Hematopoietic multipotent progenitor cell treated with erythropoietin and hydrocortisone succinate and interleukin-3 and kit ligand, for 8 days (in vitro differentiated cells): ENCODE data around the gene EXOC4.
A peak's percentile ranks its signal among the peaks of the same experiment; 100 is the strongest.
"Not testable (repeated sequence)": the region's sequence is repeated elsewhere in the genome, so short reads cannot be mapped to it uniquely, and the experiment has no call there.

ENCODE experiments used
- DNase-seq: peaks from one replicate; pipeline ENCODE4 v3.0.0-alpha.2; 2015

The EXOC4 gene

DNA sequence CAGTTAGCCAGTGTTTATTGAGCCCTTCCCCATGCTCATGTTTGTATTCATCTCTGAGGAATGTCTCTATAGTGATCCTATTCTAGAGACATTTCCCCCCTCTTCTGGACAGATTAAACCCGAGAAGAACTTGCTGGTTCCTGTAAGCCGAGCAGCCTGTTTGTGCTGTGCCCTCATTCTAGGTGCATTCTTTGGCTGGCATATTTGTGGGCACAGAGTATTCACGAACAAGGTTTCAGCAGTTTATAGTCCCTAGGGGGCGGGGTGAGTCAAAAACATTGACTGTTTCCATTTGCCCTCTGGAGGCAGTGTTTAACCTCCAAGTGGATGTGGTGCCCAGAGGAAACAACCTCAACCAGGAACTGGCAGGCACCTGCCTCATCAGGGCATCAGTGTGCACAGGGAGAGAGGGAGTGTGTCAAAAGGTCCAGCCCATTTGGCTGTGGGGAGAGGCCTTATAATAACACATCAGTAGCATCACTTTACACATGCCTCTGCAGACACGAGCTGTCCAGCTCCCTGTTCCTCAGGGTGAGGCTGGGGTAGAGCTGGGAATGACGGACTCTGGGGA, 600.9 kb downstream of the EXOC4 start:
- DNase-seq, result peak; percentile 63

DNA sequence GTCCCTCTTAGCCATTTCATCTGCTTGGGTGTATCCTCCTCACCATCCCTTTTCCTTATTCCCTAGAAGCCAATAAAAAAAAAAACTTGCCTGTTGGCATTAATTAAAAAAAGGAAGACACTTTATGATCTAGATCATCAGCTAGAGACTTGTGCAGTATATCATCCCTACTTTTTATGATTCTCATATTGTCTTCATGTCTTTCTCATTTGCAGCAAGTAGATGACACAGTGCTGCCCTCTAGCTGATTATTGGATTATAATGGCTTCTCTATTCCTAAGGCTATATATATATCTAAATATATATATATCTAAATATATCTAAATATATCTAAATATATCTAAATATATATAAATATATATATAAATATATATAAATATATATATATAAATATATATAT, 601.9 kb downstream of the EXOC4 start:
- DNase-seq, result peak; percentile 56

DNA sequence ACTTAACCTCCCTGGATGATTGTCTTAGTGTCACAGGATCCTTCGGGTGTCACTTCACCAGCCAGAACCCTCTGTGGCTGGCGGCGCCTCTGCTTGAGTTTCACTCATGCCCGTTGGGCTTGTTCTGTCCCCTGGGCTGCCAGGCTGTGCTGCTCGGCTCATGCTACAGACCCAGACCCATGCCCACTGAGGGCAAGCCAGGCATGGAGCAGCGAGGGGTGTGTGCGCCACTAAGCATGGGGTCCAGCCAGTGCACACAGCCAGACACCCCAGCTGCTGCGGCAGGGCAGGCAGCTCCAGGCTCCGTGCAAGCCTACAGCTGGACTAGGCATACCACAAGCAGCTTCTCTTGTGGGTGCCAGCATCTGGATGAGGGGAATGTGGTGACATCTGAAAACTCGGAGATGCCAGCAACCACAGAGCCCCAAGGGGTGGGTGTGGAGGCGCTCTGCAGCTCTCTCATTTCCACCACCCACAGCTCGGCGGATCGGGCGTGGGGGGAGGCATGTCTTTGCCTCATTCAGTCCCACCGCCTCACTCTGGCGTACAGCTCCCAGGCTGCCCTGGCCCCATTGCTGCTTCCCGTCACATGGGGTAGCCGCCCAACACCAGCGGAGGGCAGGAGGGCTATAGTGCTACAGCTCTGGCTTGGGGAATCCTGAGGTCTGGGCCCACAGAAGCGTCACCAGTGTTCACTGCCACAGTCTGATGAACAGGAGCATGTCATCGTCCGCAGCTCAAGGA, 604.7 kb downstream of the EXOC4 start:
- no peak for DNase-seq

- DNase-seq, result no peak
These were observed 605.4 kb downstream of the EXOC4 start for GRCh38 chr7:133858311-133858710.

GRCh38 chr7:133859231-133859630, 606.4 kb downstream of the EXOC4 start:
- DNase-seq, result no peak

DNA sequence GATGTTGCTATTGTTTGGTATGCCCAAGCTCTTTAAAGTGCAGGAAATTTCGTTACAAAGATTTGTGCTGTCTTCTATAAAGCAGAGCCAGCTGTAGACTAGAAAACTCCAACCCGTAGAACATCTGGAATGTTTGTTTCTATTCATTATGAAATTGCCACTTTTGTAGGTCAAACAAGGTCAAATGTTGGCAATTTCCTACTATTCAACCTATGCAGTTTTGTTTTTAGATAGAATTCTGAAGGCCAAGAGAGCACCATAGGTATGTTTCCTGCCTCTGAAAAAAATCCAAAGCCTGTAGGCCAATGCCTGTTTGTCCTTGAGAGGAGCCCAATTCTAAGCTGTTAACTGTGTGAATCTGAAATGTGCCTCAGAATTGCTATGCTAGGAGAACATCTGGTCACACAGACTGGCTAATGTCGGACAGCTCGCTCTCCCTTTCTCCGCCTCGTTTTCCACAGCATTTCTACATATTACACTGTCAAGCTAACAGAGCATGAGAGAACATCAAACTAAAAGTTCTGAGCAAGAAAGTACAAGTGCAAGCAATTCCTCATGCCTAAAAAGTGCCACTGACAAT, 607.1 kb downstream of the EXOC4 start:
- DNase-seq, result no peak

- DNase-seq, result no peak
These were observed 607.9 kb downstream of the EXOC4 start for GRCh38 chr7:133860628-133861335.

GRCh38 chr7:133861876-133862275, 609.0 kb downstream of the EXOC4 start:
- DNase-seq, result no peak

DNA sequence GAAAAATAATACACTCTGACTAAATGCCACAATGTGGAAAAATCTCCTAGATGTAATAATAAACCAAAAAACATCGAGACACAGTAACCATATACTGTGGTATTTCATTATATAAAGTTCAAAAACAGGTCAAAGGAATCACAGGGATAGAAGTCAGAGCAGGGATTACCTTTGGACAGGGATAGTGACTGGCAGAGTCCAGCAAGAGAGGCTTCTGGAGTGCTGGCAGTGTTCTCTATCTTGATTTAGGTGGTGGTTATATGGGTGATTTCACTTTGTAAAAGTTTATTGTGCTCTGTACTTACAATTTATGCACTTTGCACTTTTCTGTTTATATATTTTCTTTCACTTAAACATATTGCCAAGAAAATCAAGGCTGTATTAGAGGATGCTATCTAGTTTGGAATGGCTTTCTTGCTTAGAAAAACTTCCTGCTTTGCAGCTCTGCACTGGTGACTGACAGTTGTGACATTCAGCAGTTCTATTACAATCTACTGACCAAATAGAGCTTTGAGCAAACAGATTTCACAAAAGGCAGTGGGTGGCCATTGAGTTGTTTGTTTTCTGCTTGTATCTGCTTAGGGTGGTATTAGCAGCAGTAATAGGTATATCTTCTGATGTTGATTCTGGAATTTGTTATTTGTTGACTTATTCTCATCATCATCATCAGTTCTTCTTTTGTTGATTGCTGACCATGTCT, 610.6 kb downstream of the EXOC4 start:
- DNase-seq, result no peak

DNA sequence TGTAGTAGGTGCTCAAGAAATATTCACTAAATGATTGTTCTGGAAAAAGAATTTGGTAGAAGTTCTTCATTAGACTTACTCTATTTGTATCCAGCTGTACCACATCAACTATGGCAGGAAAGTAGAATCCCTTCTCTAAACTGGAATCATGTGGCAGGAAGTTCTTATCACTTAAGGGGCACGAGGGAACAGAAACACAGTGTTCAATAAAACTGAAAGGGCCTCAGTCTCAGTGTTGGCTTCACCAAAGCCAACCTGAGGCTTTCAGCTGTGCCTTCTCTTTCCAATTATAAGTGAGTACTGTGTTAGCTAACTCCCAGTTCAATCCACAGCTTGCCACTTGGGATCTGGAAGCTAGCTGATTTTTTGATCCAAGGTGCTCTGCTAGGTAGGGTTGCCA, 616.7 kb downstream of the EXOC4 start:
- DNase-seq, result no peak

GRCh38 chr7:133871757-133872156, 618.9 kb downstream of the EXOC4 start:
- DNase-seq, result no peak

GRCh38 chr7:133873187-133873586, 620.3 kb downstream of the EXOC4 start:
- DNase-seq, result no peak

DNA sequence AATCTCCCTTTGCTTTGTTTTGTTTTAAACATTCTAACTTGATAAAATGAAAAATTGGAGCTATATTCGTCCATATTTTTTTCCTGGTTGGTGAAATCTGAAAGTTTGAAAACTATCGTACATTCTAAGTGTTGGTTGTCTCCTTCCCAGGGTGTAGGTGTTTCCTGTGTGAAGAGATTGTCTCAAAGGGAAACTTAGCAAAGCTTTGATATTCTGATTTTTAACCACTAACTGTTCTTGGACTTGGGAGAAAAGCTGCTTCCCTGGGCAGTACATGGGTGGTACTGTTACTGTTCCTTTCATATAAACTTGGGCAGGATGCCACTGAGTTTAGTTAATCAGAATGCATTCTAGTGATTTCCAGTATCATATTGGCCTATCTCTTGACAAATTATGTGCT, 620.8 kb downstream of the EXOC4 start:
- no peak for DNase-seq

GRCh38 chr7:133883591-133883990, 630.7 kb downstream of the EXOC4 start:
- DNase-seq, result no peak

GRCh38 chr7:133885213-133885612, 632.3 kb downstream of the EXOC4 start:
- no peak for DNase-seq

GRCh38 chr7:133886086-133886485, 633.2 kb downstream of the EXOC4 start:
- no peak for DNase-seq

GRCh38 chr7:133886797-133887196, 633.9 kb downstream of the EXOC4 start:
- DNase-seq, result no peak

- DNase-seq, result no peak
These were observed 634.6 kb downstream of the EXOC4 start for GRCh38 chr7:133887459-133887858.

DNA sequence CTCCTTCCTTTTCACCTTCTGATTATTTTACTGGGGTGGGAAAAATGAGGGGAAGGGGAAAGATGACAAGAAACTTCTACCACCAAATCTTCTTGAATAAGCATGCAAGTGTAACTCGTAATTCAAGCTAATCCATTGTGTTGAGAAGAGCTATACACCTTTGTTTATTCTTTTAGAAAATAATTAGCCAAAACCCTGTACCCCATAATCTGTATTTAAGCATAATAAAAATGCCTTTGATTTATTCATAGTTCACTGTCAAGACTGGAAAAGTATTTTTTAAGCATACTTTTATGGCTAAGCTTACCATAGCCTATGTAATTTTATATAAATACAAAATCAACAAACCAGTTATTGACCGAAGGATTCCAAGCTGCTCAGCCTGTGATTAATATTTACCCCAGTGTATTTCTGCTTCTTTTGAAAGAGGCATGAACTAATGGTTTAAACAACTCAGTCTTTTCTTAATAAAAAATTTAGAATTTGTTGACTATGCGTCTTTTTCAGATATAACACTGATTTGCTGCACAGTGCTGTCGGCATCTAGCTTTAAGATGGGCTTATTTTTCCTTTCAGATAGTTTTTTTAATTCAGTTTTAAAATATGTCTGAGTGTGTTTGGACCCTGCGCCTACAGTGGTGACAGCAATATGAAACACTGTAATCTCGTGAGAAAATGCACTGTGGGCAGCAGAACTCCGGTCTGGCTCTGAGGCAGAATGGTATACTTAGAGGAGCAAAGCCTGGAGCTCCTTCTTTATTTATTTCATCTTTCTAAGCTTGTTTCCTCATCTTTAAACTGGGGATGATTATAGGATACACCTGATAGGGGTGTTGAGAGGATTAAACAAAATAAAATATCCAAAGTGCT, 635.4 kb downstream of the EXOC4 start:
- no peak for DNase-seq

DNA sequence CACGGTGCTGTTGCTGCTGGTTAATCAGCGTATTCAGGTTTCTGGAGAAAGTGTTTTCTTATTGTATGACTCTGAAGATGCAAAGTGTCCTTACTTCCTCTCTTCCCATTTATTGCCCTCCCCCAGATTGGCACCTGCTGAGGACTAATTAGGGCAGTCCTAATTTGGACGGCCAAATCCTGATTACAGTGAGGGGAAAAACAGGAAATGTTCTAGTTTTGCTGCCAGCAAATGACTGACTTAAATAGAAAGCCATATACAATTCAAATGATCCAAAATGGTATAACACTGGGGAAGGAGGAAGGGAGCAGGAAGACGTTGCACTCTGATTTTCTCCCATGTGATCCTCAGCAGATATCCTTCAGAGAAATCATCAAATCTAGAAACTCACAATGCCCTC, 651.9 kb downstream of the EXOC4 start:
- DNase-seq, result no peak

DNA sequence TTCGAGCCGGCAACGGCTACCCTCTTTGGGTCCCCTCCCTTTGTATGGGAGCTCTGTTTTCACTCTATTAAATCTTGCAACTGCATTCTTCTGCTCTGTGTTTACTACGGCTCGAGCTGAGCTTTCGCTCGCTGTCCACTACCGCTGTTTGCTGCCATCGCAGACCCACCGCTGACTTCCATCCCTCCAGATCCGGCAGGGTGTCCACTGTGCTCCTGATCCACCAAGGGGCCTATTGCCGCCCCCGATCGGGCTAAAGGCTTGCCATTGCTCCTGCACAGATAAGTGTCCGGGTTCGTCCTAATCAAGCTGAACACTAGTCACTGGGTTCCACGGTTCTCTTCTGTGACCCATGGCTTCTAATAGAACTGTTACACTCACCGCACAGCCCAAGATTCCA, 653.7 kb downstream of the EXOC4 start:
- DNase-seq, result not testable (repeated sequence)

GRCh38 chr7:133910761-133911160, 657.9 kb downstream of the EXOC4 start:
- DNase-seq, result no peak
